K562 (cell line): ENCODE results near the gene CMTM4. TPM values are rescaled to one million over a fixed set of nuclear protein-coding genes. Genes with fewer than 3 reads are reported as not detected.
A peak's percentile ranks its signal among the peaks of the same experiment; 100 is the strongest.

ENCODE experiments used
- ARID1B ChIP-seq: fragments of 450-650 bp; IDR thresholded peaks from 2 replicates; pipeline ENCODE4 v1.6.1; 2016; ENCODE audit warnings: antibody characterized with exemption, mild to moderate bottlenecking, inconsistent platforms
- CXXC5 ChIP-seq: fragments of 250-450 bp; sonication (Bioruptor Pico); IDR thresholded peaks from 2 replicates; pipeline ENCODE4 v1.8.0; 2022; ENCODE audit warnings: inconsistent platforms, mild to moderate bottlenecking, moderate library complexity
- ESRRA ChIP-seq: fragments of 450-650 bp; IDR thresholded peaks from 2 replicates; pipeline ENCODE4 v1.6.1; 2014; ENCODE audit warnings: low read depth, mild to moderate bottlenecking, moderate library complexity, borderline replicate concordance
- GTF2F1 ChIP-seq: IDR thresholded peaks from 2 replicates; pipeline ENCODE4 v1.6.1; 2011; ENCODE audit warnings: low read depth, low read length, improper control_type of control experiment
- HNRNPUL1 ChIP-seq: fragments of 200-400 bp; formaldehyde crosslinking; IDR thresholded peaks from 2 replicates; pipeline ENCODE4 v1.6.1; 2017; ENCODE audit warnings: low read length
- KDM5B ChIP-seq: fragments of 200-600 bp; sonication (generic); IDR thresholded peaks from 2 replicates; pipeline ENCODE4 v1.6.1; 2012; ENCODE audit warnings: low read depth, mild to moderate bottlenecking, moderate library complexity, low read length, control low read depth, inconsistent platforms; ENCODE audit not compliant: insufficient replicate concordance
- KLF16 ChIP-seq: IDR thresholded peaks from 2 replicates; pipeline ENCODE4 v1.6.1; 2016; ENCODE audit warnings: antibody characterized with exemption
- MEF2D ChIP-seq: conservative IDR thresholded peaks from 2 replicates; pipeline ENCODE4 v1.6.1; 2016; ENCODE audit warnings: low read depth, missing genetic modification characterization, missing compliant biosample characterization
- NCOA4 ChIP-seq: fragments of 450-650 bp; IDR thresholded peaks from 2 replicates; pipeline ENCODE4 v1.6.1; 2018; ENCODE audit warnings: mild to moderate bottlenecking; ENCODE audit not compliant: partially characterized antibody
- NR2C2 ChIP-seq, 2 experiments: fragments of 200-800 bp in 1 of 2; sonication (Bioruptor generic) in 1 of 2; sonication (generic) in 1 of 2; formaldehyde crosslinking in 1 of 2; IDR thresholded peaks; 2 replicates each; pipeline versions ENCODE4 v1.6.1 to v1.8.0; 2016 to 2022; ENCODE audit warnings: mild to moderate bottlenecking in 1 of 2, missing compliant biosample characterization in 1 of 2, missing genetic modification characterization in 1 of 2, missing genetic modification reagents in 1 of 2
- TEAD2 ChIP-seq: fragments of 450-650 bp; IDR thresholded peaks from 2 replicates; pipeline ENCODE4 v1.6.1; 2016; ENCODE audit warnings: missing genetic modification characterization, control low read depth, missing compliant biosample characterization
- TGIF2 ChIP-seq: sonication (generic); formaldehyde crosslinking; IDR thresholded peaks from 2 replicates; pipeline ENCODE4 v1.8.1; 2022; ENCODE audit warnings: mild to moderate bottlenecking, missing genetic modification reagents, moderate library complexity
- ZNF124 ChIP-seq: sonication (generic); formaldehyde crosslinking; IDR thresholded peaks from 2 replicates; pipeline ENCODE4 v1.8.1; 2022; ENCODE audit warnings: missing genetic modification reagents
- ZNF165 ChIP-seq: fragments of 250-450 bp; sonication (Bioruptor Pico); IDR thresholded peaks from 2 replicates; pipeline ENCODE4 v1.4.0; 2020; ENCODE audit warnings: borderline replicate concordance
- ZNF311 ChIP-seq: fragments of 250-450 bp; sonication (Bioruptor Pico); IDR thresholded peaks from 2 replicates; pipeline ENCODE4 v1.4.0; 2020; ENCODE audit warnings: mild to moderate bottlenecking, moderate library complexity
- polyA plus RNA-seq, 8 experiments: library from polyadenylated mRNA; depleted of rRNA in 4 of 8; stranded (reverse) in 5 of 8; unstranded in 3 of 8; fragments of >200 nt; fragmentation: Nextera tagmentation in 2 of 8; fragmentation: Illumina TruSeq in 1 of 8; extraction: Ambion mirVana in 2 of 8; extraction: Trizol in 1 of 8; gene quantifications; 2 replicates each; pipeline versions ENCODE4 v1.2.1 to v1.2.3, GENCODE V29; 2011 to 2014; ENCODE audit warnings: inconsistent platforms in 1 of 8, missing spikeins in 1 of 8
- total RNA-seq, 7 experiments: library from RNA; depleted of rRNA in 6 of 7; stranded (reverse); fragments of >200 nt in 6 of 7; fragmentation: Illumina TruSeq in 2 of 7; extraction: Trizol in 2 of 7; gene quantifications; 2 replicates each; pipeline versions ENCODE4 v1.2.1 to v1.2.3, GENCODE V29; 2011 to 2021; ENCODE audit warnings: low replicate concordance in 1 of 7
- TF ChIP-seq, protein P1 (sequence below): fragments of 250-450 bp; sonication (Bioruptor Pico); IDR thresholded peaks from 2 replicates; pipeline ENCODE4 v1.8.0; 2021; ENCODE audit warnings: mild to moderate bottlenecking, moderate library complexity
- TF ChIP-seq, protein P2 (sequence below): IDR thresholded peaks from 2 replicates; pipeline ENCODE4 v1.6.1; 2011; ENCODE audit warnings: borderline replicate concordance, low read depth, mild to moderate bottlenecking, moderate library complexity, low read length; ENCODE audit not compliant: insufficient read depth, poor library complexity, severe bottlenecking
- TF ChIP-seq, protein P3 (sequence below): sonication (generic); formaldehyde crosslinking; IDR thresholded peaks from 2 replicates; pipeline ENCODE4 v1.8.0; 2022; ENCODE audit warnings: mild to moderate bottlenecking, low read depth, missing genetic modification reagents
- TF ChIP-seq, protein P4 (sequence below): sonication (generic); formaldehyde crosslinking; IDR thresholded peaks from 2 replicates; pipeline ENCODE4 v1.8.0; 2022; ENCODE audit warnings: mild to moderate bottlenecking, missing genetic modification reagents
- TF ChIP-seq, protein P5 (sequence below): fragments of 450-650 bp; IDR thresholded peaks from 2 replicates; pipeline ENCODE4 v1.6.1; 2017; ENCODE audit warnings: antibody characterized with exemption

CMTM4 gene
- total and polyA plus RNA-seq, 9 of the 15 experiments (the other 6 are each of a cell fraction or from before 2014, with no cell fraction given) = 2.0 to 21.3 (median 12.5) TPM

DNA sequence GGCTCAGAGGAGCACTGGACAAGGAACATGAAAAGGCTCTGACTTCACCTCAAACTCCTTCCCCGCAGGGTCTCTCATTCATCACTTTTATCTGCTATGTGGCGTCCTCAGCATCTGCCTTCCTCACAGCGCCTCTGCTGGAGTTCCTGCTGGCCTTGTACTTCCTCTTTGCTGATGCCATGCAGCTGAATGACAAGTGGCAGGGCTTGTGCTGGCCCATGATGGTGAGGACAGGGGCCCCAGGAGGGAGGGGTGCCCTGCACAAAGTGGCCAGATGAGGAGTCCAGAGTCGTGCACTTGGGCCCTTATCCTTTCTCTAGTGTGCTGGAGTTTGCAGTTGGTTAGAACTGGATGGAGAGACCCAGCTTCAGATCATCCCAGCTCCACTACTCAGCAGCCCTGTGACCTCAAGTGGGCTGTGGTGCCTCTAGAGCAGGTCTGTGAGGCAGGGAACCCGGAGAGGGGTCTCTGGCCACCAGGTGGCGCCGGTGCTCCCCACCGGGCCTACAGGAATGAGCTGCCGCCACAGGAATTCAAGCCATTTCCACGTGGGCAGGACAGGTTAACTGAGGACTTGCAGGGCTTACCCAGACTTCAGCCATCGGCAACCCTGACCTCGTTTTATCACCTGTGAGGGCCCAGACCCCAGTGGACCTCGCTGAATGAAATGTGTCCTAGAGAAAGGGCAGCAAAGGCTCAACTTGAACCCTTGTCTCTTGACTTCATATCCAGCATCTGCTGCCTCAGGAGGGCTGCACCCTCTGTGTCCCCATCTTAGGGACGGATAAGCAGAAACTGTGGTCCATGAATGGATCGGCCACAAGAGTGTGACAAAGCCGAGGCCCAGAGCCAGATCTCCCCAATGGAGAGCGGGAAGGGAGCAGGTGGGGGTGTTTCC is 88.1 kb downstream of the CMTM4 start (continued):
- TF ChIP-seq TGIF2 (CRISPR knock-in tag) (no peak), NCOA4 (no peak), KLF16 (peak; percentile 63; the same call in 1 of the 2 replicates), NR2C2 (CRISPR knock-in tag; IDR thresholded peaks at IDR 0.05) (no peak), NR2C2 (tag; IDR thresholded peaks at IDR 0.05) (no peak), ESRRA (no peak), KDM5B (no peak), ZNF311 (CRISPR knock-in tag) (no peak), TEAD2 (tag) (peak; percentile 72), MEF2D (tag) (no peak), ARID1B (no peak), ZNF124 (CRISPR knock-in tag) (no peak), HNRNPUL1 (no peak), ZNF165 (no peak), GTF2F1 (no peak), CXXC5 (CRISPR knock-in tag) (peak; percentile 42)
- TF ChIP-seq, protein P1, sequence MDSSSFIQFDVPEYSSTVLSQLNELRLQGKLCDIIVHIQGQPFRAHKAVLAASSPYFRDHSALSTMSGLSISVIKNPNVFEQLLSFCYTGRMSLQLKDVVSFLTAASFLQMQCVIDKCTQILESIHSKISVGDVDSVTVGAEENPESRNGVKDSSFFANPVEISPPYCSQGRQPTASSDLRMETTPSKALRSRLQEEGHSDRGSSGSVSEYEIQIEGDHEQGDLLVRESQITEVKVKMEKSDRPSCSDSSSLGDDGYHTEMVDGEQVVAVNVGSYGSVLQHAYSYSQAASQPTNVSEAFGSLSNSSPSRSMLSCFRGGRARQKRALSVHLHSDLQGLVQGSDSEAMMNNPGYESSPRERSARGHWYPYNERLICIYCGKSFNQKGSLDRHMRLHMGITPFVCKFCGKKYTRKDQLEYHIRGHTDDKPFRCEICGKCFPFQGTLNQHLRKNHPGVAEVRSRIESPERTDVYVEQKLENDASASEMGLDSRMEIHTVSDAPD (CRISPR knock-in tag) = no peak
- TF ChIP-seq, protein P2, sequence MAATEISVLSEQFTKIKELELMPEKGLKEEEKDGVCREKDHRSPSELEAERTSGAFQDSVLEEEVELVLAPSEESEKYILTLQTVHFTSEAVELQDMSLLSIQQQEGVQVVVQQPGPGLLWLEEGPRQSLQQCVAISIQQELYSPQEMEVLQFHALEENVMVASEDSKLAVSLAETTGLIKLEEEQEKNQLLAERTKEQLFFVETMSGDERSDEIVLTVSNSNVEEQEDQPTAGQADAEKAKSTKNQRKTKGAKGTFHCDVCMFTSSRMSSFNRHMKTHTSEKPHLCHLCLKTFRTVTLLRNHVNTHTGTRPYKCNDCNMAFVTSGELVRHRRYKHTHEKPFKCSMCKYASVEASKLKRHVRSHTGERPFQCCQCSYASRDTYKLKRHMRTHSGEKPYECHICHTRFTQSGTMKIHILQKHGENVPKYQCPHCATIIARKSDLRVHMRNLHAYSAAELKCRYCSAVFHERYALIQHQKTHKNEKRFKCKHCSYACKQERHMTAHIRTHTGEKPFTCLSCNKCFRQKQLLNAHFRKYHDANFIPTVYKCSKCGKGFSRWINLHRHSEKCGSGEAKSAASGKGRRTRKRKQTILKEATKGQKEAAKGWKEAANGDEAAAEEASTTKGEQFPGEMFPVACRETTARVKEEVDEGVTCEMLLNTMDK = peak; percentile 70
- TF ChIP-seq, protein P3, sequence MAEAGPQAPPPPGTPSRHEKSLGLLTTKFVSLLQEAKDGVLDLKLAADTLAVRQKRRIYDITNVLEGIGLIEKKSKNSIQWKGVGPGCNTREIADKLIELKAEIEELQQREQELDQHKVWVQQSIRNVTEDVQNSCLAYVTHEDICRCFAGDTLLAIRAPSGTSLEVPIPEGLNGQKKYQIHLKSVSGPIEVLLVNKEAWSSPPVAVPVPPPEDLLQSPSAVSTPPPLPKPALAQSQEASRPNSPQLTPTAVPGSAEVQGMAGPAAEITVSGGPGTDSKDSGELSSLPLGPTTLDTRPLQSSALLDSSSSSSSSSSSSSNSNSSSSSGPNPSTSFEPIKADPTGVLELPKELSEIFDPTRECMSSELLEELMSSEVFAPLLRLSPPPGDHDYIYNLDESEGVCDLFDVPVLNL (CRISPR knock-in tag) = no peak
- TF ChIP-seq, protein P4, sequence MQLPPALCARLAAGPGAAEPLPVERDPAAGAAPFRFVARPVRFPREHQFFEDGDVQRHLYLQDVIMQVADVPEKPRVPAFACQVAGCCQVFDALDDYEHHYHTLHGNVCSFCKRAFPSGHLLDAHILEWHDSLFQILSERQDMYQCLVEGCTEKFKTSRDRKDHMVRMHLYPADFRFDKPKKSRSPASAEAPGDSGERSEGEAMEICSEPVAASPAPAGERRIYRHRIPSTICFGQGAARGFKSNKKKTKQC = 0 out of 2 replicates have a peak, but pooled peaks have one; percentile 24
- TF ChIP-seq, protein P5, sequence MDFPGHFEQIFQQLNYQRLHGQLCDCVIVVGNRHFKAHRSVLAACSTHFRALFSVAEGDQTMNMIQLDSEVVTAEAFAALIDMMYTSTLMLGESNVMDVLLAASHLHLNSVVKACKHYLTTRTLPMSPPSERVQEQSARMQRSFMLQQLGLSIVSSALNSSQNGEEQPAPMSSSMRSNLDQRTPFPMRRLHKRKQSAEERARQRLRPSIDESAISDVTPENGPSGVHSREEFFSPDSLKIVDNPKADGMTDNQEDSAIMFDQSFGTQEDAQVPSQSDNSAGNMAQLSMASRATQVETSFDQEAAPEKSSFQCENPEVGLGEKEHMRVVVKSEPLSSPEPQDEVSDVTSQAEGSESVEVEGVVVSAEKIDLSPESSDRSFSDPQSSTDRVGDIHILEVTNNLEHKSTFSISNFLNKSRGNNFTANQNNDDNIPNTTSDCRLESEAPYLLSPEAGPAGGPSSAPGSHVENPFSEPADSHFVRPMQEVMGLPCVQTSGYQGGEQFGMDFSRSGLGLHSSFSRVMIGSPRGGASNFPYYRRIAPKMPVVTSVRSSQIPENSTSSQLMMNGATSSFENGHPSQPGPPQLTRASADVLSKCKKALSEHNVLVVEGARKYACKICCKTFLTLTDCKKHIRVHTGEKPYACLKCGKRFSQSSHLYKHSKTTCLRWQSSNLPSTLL = no peak
